Hematopoietic multipotent progenitor cell treated with erythropoietin and hydrocortisone succinate and interleukin-3 and kit ligand, for 17 days (in vitro differentiated cells): ENCODE measurements around the gene TEAD1.

ENCODE experiments used
- DNase-seq: peaks from one replicate; pipeline ENCODE4 v3.0.0-alpha.2; 2015; ENCODE audit warnings: low spot score

The TEAD1 gene

DNA sequence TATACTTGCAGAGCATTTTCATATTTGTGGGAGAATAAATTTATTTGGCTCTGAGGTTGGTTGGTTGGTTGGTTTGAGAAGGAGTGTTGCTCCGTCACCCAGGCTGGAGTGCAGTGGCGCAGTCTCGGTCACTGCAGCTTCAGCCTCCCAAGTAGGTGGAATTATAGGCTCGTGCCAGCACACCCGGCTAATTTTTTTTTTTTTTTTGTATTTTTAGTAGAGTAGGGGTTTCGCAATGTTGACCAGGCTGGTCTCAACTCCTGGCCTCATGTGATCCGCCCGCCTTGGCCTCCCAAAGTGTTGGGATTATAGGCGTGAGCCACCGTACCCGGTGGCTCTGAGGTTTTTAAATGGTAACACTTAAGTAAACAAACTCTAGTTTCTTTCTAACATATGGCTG is 161.1 kb downstream of the TEAD1 start:
- DNase-seq = no peak

DNA sequence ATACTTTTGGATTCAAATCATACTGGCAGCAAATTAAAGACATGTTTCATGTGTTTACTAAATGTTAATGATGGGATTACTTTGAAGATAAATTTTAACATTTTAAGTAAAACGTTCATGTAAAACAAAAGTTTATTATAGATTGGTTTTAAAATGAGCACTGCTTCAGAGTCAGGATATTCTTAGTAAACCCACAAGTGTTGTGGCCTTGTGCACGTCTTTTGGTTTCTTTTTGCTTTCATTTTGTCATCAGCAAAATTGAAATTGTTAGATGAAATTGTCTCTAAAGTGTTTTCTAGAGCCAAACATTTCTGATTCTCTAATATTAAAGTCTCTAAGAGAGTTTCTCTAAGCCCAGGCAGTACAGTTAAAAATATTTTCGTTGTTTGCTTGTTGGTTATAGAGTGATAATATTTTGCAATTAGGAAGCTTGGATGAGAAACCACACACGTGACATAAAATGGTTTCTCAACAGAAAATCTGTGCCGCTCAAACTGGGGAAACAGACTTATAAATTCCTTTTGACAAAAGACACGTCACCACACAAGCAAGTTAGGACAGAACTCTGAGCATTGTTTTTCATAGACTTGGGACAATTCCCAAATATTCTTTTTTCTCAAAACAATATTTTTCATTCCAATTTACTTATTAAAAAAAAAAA is 164.4 kb downstream of the TEAD1 start:
- no peak for DNase-seq

DNA sequence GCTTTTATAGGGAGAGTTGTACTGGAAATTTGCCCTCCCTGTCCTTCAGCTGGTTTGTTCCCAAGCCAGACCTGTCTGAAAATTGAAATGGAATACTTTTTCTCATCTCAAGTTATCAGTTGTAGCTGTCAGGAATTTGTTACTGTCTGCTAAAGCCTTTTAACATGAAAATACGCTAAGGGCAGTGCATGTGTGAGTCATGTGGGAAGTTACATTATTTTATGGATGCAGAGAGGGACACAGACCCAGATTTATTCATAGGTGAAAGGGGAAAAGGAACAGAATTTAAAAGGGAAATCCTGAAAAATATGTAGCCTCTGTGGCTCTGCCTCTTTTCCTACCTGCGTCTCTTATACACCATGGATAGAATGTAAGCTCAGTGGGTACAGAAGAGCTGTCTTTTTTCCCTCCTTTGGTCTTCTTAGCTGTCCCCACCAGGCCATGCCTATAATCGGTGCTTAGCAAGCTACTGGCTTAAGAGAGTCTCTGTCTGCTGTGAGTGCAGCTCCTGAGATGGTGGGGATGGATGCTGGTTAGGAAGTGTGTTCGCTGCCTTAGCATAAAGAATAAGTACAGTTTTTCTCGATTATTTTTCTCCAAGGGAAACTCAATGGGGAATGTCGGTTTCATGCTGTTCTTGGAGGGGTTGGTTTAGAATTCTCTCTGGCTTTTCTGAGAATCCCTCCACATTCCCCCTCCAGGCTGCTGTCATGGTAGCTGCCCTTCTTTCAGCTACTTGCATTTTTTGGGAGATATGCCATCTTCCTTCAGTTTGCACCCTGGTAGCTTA is 166.8 kb downstream of the TEAD1 start:
- no peak for DNase-seq

DNA sequence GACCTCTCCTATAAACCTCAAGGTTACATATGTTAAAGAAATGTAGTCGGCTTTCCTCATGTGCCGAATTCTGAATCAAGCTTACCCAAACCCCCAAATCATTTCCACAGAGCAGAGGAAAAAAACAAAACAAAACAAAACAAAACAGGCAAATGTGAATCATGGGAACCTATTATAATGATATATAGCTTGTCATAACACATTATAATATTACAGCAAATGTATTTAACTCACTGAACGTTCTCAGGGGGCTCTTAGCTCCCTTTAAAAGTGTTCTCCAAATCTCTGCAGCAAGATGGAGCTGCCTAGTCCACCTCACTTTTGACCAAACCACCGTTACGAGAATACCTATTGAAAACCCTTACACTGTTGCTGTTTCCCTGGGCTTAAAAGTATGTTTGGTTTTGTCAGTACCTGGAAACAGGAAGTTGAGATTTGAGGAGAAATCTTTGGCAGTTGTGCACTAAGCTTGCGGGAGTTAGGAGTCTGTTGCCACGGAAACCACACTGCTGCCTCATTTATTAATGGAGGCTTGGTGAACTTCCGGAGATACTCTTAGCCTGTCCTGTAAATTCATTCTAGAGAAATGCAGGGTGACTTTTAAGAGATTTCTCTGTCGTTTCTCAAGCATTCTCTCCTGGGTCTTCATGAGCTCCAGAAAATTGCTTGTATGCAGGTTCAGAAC is 167.9 kb downstream of the TEAD1 start:
- no peak for DNase-seq

DNA sequence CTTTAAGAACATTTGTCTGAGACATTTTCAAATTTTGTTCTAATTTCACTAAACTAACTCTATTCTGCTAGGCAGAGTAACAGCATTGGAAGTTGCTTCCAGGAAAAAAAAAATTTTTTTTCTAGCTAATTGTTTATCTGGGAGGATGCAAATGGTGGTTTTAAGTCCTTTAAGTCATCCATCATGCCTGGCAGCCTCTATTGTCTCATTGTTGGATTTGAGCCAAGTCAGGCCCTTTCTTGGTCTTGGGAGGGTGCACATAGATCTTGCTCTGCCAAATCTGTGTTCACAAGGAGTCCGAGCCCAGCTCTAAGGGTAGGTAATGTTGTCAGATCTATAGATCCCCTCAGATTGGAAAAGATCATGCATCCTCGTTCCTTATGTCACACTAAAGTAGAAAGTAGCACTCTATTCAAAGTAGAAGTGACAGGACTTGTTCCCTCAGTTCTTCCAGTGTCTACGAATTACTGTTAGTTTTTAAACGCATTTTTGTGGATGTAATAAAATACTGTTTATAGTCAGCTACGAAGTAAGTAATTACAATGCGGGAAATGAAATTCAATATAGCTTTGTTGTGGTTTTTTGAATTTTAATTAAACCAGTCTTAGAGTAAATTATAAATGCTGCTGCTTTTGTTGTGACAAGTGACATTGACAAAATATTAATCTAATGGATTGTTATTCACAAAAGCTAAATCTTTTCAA is 168.9 kb downstream of the TEAD1 start:
- DNase-seq = no peak

DNA sequence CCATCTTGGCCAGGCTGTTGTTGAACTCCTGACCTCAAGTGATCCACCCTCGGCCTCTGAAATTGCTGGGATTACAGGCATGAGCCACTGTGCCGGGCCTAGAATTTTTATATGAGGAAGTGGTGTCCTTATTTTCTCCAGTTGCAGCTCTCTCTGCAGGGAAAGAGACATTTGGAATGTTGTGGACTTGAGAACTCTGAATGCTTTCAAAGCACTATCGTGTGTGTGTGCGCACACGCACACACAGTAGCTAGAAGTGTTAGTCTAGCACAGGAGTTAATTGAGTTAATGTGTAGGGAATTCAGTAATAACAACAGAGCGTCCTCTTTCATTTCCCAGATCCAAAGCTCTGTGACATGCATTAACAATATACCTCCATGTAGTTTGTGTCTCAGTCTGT is 170.9 kb downstream of the TEAD1 start:
- DNase-seq = no peak

DNA sequence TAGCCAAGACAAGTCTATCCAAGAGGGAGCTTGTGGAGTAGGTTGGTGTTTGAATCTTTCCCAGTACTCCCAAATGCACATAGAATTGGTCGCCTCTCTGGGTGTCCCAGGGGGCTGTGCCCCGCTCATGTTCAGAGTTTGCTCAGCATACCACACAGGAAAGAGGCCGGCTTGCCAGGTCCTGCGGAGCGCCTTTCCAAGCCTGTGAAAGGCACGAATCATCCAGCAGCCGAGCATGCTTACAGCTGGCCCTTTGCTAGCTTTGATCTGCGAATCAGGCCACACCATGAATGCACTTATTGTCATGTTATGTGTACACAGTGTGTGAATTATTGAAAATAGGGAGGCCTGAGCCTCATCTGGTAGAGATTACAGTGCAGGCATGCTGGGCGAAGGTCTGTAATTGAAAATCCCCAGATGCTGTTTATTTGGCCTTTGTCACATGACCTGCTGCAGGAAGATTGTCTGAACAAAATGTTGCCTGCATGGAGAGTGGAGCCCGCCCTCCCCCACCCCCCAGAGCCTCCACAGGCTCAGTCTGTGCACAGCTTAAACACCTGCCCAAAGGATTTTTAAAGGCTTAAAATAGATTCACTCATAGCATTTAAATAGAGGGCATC is 171.6 kb downstream of the TEAD1 start:
- DNase-seq = no peak

DNA sequence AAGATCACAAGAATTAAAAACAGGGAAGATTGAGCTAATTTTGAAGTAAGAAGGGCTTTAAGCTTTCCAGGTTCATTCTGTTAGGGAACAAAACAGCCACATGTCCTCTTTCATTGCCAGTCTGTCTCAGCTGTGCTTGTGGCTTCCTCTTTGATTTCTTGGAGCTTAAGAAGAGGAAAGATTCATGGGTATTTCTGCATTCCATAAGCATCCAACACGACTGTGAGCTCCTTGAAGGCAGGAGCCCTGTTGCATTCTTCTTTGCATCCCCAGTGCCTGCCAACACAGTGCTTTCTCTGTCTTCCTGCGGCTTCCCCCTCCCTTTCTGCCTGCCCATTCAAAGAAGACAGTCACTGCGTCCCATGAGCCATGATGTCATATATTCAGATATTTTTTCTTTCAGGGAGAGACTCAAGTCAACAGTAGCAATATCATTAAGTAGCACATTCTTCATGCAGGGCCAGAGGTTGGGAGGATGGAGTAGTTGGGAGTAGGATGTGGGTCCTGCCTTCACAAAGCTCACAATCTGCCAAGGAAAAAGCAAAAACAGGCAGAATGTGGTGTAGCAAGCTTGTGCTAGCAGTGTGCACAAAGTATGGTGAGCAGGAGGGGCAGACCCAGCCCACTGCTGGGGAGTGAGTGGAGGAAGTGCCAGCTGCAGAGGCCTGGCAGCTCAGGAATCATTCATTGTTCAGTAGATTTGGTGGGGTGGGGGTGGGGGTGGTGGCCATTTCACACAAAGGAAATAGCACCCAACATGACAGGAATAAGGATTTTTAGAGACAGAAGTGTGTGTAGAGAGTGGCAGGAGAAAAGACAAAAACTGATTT is 172.8 kb downstream of the TEAD1 start:
- no peak for DNase-seq

DNA sequence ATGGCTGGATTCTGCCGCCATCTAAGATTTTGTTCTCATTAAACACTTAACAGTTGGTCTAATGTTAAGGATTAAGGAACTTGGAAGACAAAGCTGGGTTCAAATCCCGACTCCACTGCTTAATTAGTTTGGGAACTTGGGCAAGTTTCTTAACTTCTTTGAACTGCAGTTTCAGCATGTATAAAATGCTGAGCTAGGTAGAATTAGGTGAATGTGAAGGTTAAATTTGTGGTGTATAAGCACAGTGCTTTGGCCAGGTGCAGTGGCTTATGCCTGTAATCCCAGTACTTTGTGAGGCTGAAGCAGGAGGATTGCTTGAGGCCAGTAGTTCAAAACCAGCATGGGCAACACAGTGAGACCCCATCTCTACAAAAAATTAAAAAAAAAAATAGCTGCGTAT is 174.2 kb downstream of the TEAD1 start:
- DNase-seq = no peak

DNA sequence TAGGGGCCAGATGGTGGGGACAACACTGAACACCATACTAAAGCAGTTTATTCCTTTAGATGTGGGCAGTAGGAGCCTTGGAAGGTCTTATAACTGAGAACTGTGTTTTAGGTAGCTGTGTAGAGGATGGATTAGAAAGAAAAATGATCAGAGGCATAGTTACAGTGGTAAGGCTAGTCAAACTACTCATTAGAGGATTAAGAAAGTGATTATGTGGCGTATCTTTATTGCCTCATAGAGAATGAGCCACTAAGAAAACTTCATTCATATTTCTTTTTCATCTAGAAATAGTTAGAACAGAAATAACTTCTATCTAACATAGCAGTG is 179.1 kb downstream of the TEAD1 start:
- no peak for DNase-seq

DNA sequence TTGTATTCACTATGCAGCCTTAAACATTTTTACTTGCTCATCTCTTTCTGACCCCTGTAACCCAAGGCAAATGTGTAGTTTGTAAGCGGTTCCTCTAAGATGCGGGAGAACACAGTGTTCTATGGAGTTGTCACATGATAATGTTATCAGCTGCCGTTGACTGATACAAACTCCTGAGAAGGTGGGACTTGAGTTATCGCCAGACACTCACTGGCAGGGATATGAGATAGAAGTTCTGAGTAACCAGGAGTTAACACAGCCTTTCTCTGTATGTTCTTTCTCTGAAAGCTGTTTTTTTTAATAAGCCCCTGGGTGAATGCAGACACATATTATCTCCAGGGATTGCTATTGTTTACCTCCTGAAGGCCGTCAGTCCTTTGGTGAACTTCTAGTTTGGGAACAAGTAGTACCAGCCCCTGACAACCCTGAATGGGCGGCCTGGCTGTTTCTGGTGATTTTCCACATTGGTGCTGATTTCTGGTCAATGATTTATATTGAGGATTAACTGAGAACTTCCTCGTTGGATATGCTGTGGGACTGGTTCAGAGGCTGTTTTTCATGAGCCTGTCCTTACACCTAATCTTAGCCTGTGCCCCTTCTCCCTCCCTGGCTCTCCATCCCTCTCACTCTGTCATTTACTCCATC is 179.6 kb downstream of the TEAD1 start:
- peak; percentile 7 for DNase-seq

DNA sequence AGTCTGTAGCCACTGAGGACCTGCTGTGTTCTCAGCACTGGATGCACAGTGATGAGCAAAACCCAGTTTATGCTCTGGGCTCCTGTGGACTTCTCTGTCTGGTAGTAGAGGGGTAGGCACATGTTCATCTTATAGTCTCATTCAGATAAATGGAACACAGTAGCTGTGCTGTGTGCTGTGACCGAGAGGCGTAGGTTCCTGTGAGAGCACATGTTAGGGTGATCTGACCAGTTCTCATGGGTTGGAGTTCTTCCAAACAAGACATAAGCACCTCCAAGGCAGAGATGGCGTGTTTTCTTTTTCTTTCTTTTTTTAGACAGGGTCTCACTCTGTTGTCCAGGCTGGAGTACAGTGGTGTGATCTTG is 180.1 kb downstream of the TEAD1 start:
- no peak for DNase-seq

DNA sequence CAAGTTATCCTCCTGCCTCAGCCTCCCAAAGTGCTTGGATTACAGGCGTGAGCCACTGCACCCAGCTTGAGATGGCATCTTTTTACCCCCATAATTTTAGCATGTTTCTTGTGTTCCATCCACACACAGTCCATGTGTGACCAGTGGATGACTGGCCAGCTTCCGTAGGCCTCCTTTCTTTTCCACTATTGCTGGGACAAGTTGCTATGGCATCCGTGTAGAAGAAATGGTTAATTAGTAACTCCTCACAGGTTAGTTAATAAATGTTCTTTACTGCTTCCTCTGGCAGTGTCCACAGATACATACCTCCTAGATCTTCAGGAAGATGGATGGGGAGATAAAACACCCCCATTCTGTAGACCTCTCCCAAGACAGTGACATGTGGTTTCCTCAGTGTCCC is 180.6 kb downstream of the TEAD1 start:
- DNase-seq = no peak

DNA sequence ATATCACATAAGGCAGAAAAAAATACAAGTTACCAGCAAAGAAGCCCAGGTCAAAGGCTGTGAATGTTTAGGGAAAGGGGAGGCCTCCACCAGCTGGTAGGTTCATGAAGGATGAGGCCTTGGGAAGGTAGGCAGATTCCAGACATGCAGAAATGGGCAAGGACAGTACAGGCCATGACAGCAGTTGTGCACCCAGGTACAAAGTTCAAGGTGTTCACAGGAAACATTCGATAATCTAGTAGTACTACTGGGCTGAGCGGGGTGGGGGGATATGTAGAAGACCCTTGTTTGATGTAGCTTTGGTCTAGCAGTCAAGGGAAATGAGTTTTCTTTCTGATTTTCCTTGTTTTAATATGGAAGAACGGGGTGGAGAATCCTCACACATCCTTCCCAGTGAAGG is 182.1 kb downstream of the TEAD1 start:
- DNase-seq = no peak

DNA sequence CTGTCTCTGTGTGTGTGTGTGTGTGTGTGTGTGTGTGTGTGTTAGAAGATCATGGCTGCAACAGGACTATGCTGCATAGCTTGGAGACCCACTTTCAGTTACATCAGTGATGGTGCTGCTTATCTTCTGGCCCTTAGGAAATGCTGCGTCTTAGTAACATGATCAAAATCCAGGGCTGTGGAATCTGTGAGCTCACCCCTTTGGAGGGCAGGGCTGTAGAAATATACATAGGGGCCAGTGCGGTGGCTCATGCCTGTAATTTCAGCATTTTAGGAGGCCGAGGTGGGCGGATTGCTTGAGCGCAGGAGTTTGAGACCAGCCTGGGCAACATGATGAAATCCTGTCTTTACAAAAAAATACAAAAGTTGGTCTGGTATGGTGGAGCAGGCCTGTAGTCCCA is 183.4 kb downstream of the TEAD1 start:
- DNase-seq = no peak

DNA sequence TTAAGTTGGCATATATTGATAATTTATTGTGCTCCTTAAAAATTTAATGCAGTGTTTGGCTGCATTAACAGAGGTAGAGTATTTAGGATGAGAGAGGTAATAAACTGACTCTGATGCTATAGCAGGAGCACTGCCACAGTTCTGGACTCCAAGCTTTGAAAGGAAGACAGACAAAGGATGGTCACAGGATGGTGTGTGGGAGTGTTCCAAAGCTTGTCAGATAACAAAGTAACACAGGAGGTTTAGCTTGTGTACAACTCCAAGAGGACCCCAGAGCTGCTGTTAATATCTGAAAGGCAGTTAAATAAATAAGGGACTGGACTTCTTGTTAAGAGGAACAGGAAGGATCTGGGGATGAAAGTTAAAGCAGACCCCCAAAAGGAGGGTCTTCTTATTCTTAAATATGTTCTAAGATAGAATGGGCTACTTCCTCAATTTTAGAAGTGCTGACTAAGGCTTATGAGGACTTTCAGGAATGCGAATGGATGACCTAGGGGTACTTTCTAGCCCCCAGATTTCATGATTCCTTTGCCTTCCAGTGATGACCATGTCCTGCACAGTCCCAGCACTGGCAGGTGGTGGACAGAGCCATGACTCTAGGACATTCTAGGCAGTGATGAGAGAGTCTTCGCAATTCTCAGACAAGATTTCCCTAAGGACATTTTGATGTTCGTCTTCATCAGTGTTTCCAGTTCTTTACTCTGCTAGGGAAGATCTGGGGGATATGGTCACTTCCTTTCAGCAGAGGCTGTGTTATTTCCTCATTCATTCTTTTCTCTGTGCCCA is 185.8 kb downstream of the TEAD1 start:
- no peak for DNase-seq

DNA sequence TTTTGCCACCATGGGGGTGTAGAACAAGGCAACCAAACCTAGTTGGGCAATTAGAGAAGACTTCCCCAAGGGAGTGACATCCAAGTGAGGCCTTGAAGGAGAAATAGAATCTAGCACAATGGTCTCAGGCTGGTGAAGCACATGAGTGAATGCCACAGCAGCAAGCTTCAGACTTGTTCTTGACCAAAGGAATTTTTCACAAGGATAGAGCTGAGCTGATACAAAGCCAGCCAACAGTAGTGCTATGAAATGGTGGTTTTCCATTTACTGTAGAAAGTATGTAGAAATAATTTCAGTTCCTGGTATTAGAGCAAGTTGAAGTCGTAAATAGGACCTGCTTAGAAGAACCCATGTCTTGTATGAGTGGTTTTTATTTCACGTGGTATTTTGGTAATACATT is 186.6 kb downstream of the TEAD1 start:
- no peak for DNase-seq

DNA sequence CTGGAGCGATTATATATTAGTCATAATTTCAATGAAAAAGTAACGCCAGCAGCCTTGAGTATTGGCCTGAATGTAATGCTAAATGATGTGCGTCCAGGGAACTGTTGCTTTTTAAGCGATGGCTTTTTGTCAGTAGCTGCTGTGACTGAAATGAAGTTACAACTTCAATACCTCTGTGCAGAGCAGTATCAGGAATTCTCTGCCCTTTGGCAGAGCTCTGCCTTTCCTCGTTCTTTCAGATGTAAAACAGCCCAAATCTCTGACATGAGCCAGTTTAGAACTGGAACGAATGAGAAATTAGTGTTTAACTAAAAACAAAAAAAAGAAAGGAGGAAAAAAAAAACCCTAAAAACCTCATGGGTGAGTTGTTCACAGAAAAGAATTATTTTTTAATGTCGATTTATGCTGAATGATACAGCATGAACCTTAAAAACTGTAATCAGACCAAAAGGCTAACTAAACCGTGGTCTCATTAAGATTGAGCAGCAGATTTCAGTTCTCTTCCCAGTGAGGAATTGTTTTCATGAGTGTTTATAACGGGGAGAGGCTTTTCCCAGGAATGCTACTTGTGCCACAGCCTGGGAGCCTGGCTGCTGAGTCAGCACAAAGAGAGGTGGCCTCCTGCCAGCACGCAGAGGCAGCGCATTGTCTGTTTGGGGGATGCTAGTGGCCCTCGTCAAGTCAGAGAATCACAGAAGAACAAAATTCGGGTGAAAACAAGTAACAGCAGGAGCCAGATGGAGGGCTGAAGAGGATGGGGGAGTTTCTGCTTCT is 188.7 kb downstream of the TEAD1 start:
- no peak for DNase-seq

DNA sequence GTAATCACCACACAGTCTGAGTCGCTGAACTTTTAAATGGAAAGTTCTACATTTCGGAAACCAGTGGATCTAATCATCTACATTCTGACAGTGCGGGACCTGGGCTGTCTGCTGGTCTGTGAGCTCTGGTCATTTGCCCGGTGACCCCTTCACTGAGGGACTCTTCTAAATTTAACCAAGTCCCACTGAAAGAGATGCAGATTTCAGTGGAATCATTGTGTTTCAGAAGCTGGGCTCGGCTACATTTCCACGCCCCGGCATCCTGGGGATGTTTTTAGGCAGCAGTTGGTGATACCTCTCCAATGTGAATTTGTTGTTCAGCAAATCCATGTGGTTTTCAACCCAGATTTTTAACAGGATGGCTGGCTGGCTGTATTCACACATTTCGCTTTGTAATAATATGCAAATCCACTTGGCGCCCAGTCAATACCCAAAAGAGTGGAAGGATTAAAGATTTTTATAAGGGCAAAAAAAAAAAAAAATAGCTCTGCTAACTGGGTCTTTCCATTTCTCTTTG is 189.4 kb downstream of the TEAD1 start:
- DNase-seq = no peak
